K562 (cell line): ENCODE results near the gene FAM117B. TPM values are rescaled to one million over a fixed set of nuclear protein-coding genes. Genes with fewer than 3 reads are reported as not detected.

Experiments used
- CCNT2 ChIP-seq: IDR thresholded peaks from 2 replicates; pipeline ENCODE4 v1.6.1; 2011; ENCODE audit warnings: borderline replicate concordance, low read depth, mild to moderate bottlenecking, moderate library complexity, mixed read lengths, low read length; ENCODE audit not compliant: insufficient read length; ENCODE audit errors: extremely low read depth
- ELF1 ChIP-seq: fragments of 200-800 bp; sonication (Bioruptor generic); IDR thresholded peaks from 2 replicates; pipeline ENCODE4 v1.6.1; 2016; ENCODE audit warnings: missing genetic modification characterization, missing compliant biosample characterization
- NR2F6 ChIP-seq: fragments of 450-650 bp; formaldehyde crosslinking; IDR thresholded peaks from 2 replicates; pipeline ENCODE4 v1.4.0; 2020; ENCODE audit warnings: mild to moderate bottlenecking
- PTTG1 ChIP-seq: fragments of 450-650 bp; IDR thresholded peaks from 2 replicates; pipeline ENCODE4 v1.6.1; 2016; ENCODE audit warnings: low read depth, mild to moderate bottlenecking, missing genetic modification characterization, missing compliant biosample characterization
- RFX5 ChIP-seq: IDR thresholded peaks from 2 replicates; pipeline ENCODE4 v1.6.1; 2011; ENCODE audit warnings: low read depth, mild to moderate bottlenecking, improper control_type of control experiment, low read length
- SAP30 ChIP-seq: fragments of 200-600 bp; sonication (generic); IDR thresholded peaks from 2 replicates; pipeline ENCODE4 v1.6.1; 2012; ENCODE audit warnings: borderline replicate concordance, low read depth, mild to moderate bottlenecking, moderate library complexity, low read length, control low read depth, inconsistent platforms; ENCODE audit not compliant: insufficient read depth, poor library complexity, severe bottlenecking
- TGIF2 ChIP-seq: sonication (generic); formaldehyde crosslinking; IDR thresholded peaks from 2 replicates; pipeline ENCODE4 v1.8.1; 2022; ENCODE audit warnings: mild to moderate bottlenecking, missing genetic modification reagents, moderate library complexity
- ZFP1 ChIP-seq: fragments of 450-650 bp; formaldehyde crosslinking; IDR thresholded peaks from 2 replicates; pipeline ENCODE4 v1.4.0; 2020; ENCODE audit warnings: mild to moderate bottlenecking, mixed read lengths
- ZNF407 ChIP-seq: fragments of 450-650 bp; IDR thresholded peaks from 2 replicates; pipeline ENCODE4 v1.6.1; 2016; ENCODE audit warnings: low read depth
- polyA plus RNA-seq, 8 experiments: library from polyadenylated mRNA; depleted of rRNA in 4 of 8; stranded (reverse) in 5 of 8; unstranded in 3 of 8; fragments of >200 nt; fragmentation: Nextera tagmentation in 2 of 8; fragmentation: Illumina TruSeq in 1 of 8; extraction: Ambion mirVana in 2 of 8; extraction: Trizol in 1 of 8; gene quantifications; 2 replicates each; pipeline versions ENCODE4 v1.2.1 to v1.2.3, GENCODE V29; 2011 to 2014; ENCODE audit warnings: inconsistent platforms in 1 of 8, missing spikeins in 1 of 8
- total RNA-seq, 7 experiments: library from RNA; depleted of rRNA in 6 of 7; stranded (reverse); fragments of >200 nt in 6 of 7; fragmentation: Illumina TruSeq in 2 of 7; extraction: Trizol in 2 of 7; gene quantifications; 2 replicates each; pipeline versions ENCODE4 v1.2.1 to v1.2.3, GENCODE V29; 2011 to 2021; ENCODE audit warnings: low replicate concordance in 1 of 7
- TF ChIP-seq, protein P1 (sequence below): fragments of 250-450 bp; sonication (Bioruptor Pico); IDR thresholded peaks from 2 replicates; pipeline ENCODE4 v1.8.0; 2021; ENCODE audit warnings: moderate library complexity, mild to moderate bottlenecking, inconsistent platforms
- TF ChIP-seq, protein P2 (sequence below): fragments of 450-650 bp; IDR thresholded peaks from 2 replicates; pipeline ENCODE4 v1.6.1; 2016; ENCODE audit warnings: mild to moderate bottlenecking

FAM117B gene
- total and polyA plus RNA-seq, 9 of the 15 experiments (the other 6 are each of a cell fraction or from before 2014, with no cell fraction given): 1.6 to 5.2 (median 2.6) TPM

DNA sequence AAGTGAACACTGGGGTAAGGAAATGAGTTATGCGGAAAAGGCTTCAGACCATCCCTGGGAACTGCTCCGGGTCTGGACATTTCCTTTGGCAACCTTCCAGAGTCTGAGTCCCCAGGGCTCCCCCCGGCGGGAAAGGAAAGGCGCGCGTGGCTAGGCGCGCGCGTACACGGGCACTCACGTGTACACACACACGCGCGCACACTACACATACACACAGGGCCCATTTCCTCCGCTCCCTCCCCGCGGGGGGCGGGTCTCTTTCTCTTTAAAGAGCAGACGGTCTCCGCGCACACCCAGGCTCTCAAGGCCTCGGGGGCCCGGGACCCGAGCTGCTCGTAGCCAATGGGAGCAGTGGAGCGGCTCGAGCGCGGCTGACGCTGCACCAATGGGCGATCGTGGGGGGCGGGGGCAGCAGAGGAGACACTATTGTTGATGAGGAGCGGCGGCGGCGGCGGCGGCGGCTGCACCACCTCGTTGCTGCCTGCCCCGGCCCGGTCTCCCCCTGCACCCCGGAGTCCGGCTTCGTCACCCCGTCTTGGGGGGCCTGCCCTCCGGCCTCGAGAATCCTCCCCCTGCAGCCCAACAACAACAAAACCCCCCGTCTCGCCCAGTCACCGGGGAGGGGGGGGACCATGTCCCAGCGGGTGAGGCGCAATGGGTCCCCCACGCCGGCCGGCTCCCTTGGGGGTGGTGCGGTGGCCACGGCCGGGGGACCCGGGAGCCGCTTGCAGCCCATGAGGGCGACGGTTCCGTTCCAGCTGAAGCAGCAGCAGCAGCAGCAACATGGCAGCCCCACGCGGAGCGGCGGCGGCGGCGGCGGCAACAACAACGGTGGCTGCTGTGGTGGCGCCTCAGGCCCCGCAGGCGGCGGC lies at the start of gene FAM117B (continued):
- TF ChIP-seq ZNF407: no peak
- TF ChIP-seq, protein P1, sequence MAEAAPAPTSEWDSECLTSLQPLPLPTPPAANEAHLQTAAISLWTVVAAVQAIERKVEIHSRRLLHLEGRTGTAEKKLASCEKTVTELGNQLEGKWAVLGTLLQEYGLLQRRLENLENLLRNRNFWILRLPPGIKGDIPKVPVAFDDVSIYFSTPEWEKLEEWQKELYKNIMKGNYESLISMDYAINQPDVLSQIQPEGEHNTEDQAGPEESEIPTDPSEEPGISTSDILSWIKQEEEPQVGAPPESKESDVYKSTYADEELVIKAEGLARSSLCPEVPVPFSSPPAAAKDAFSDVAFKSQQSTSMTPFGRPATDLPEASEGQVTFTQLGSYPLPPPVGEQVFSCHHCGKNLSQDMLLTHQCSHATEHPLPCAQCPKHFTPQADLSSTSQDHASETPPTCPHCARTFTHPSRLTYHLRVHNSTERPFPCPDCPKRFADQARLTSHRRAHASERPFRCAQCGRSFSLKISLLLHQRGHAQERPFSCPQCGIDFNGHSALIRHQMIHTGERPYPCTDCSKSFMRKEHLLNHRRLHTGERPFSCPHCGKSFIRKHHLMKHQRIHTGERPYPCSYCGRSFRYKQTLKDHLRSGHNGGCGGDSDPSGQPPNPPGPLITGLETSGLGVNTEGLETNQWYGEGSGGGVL: no peak
- peak; percentile 41 for TF ChIP-seq CCNT2
- no peak for TF ChIP-seq ELF1
- TF ChIP-seq TGIF2 (CRISPR knock-in tag): no peak
- TF ChIP-seq NR2F6 (CRISPR knock-in tag): no peak
- TF ChIP-seq, protein P2, sequence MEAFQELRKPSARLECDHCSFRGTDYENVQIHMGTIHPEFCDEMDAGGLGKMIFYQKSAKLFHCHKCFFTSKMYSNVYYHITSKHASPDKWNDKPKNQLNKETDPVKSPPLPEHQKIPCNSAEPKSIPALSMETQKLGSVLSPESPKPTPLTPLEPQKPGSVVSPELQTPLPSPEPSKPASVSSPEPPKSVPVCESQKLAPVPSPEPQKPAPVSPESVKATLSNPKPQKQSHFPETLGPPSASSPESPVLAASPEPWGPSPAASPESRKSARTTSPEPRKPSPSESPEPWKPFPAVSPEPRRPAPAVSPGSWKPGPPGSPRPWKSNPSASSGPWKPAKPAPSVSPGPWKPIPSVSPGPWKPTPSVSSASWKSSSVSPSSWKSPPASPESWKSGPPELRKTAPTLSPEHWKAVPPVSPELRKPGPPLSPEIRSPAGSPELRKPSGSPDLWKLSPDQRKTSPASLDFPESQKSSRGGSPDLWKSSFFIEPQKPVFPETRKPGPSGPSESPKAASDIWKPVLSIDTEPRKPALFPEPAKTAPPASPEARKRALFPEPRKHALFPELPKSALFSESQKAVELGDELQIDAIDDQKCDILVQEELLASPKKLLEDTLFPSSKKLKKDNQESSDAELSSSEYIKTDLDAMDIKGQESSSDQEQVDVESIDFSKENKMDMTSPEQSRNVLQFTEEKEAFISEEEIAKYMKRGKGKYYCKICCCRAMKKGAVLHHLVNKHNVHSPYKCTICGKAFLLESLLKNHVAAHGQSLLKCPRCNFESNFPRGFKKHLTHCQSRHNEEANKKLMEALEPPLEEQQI: 0 out of 2 replicates have a peak, but pooled peaks have one; percentile 34
- TF ChIP-seq ZFP1: no peak
- TF ChIP-seq RFX5: no peak
- TF ChIP-seq PTTG1: no peak
- TF ChIP-seq SAP30: no peak
